Neuronal stem cell (in vitro differentiated cells): ENCODE measurements around the gene PAPOLB.

Source experiments
- DNase-seq: peaks from one replicate; pipeline ENCODE4 v3.0.0-alpha.2; 2013; ENCODE audit warnings: low spot score
- H2AFZ ChIP-seq: one replicate; pipeline ENCODE4 v1.6.1; 2013; ENCODE audit warnings: mild to moderate bottlenecking, low read length, inconsistent platforms
- H2AK5ac ChIP-seq: 2 replicates; pipeline ENCODE4 v1.6.1; 2013; ENCODE audit warnings: low read depth, mild to moderate bottlenecking, inconsistent platforms, low read length, moderate library complexity, mixed read lengths
- H2BK120ac ChIP-seq: 2 replicates; pipeline ENCODE4 v1.6.1; 2013; ENCODE audit warnings: low read depth, mild to moderate bottlenecking, inconsistent platforms, low read length, moderate library complexity, mixed read lengths
- H2BK12ac ChIP-seq: one replicate; pipeline ENCODE4 v1.6.1; 2013; ENCODE audit warnings: low read length, inconsistent platforms
- H2BK15ac ChIP-seq: 2 replicates; pipeline ENCODE4 v1.6.1; 2013; ENCODE audit warnings: mild to moderate bottlenecking, low read length, inconsistent platforms, mixed read lengths
- H2BK5ac ChIP-seq: one replicate; pipeline ENCODE4 v1.6.1; 2013; ENCODE audit warnings: inconsistent platforms, mild to moderate bottlenecking, low read length, moderate library complexity
- H3K14ac ChIP-seq: one replicate; pipeline ENCODE4 v1.6.1; 2013; ENCODE audit warnings: low read length, inconsistent platforms
- H3K18ac ChIP-seq: 2 replicates; pipeline ENCODE4 v1.6.1; 2013; ENCODE audit warnings: low read length, inconsistent platforms
- H3K23ac ChIP-seq: 2 replicates; pipeline ENCODE4 v1.6.1; 2013; ENCODE audit warnings: low read depth, mild to moderate bottlenecking, mixed read lengths, low read length, inconsistent platforms; ENCODE audit not compliant: poor library complexity
- H3K27ac ChIP-seq: replicated peaks from 3 replicates; pipeline ENCODE4 v1.5.1; 2013; ENCODE audit warnings: low read length, inconsistent platforms
- H3K27me3 ChIP-seq, 3 experiments: 2 replicates each; pipeline ENCODE4 v1.6.1; 2013; ENCODE audit warnings: low read length in 3 of 3, mild to moderate bottlenecking in 2 of 3, inconsistent platforms in 1 of 3, low read depth in 1 of 3, mixed read lengths in 1 of 3, moderate library complexity in 1 of 3; ENCODE audit not compliant: control insufficient read depth in 3 of 3, insufficient read depth in 3 of 3
- H3K36me3 ChIP-seq, 2 donors: replicated peaks in 1 of 2; 2 replicates each; pipeline ENCODE4 v1.6.1; 2013; ENCODE audit warnings: low read length in 2 of 2; ENCODE audit not compliant: control insufficient read depth in 2 of 2, insufficient read depth in 2 of 2
- H3K4ac ChIP-seq: 2 replicates; pipeline ENCODE4 v1.6.1; 2013; ENCODE audit warnings: inconsistent platforms, mild to moderate bottlenecking, low read length, moderate library complexity
- H3K4me1 ChIP-seq, 2 donors: 1 replicate in 1 of 2; 2 replicates in 1 of 2; pipeline ENCODE4 v1.6.1; 2013; ENCODE audit warnings: low read length in 2 of 2, low read depth in 1 of 2; ENCODE audit not compliant: control insufficient read depth in 2 of 2, insufficient read depth in 1 of 2
- H3K4me2 ChIP-seq: one replicate; pipeline ENCODE4 v1.6.1; 2013; ENCODE audit warnings: mild to moderate bottlenecking, low read length, inconsistent platforms; ENCODE audit not compliant: insufficient read depth, poor library complexity, severe bottlenecking
- H3K4me3 ChIP-seq, 2 donors: 2 replicates each; pipeline ENCODE4 v1.5.1; 2013; ENCODE audit warnings: low read length in 2 of 2, mild to moderate bottlenecking in 2 of 2, inconsistent platforms in 1 of 2, moderate library complexity in 1 of 2
- H3K79me1 ChIP-seq: one replicate; pipeline ENCODE4 v1.6.1; 2013; ENCODE audit warnings: low read depth, mild to moderate bottlenecking, inconsistent platforms, low read length, moderate library complexity
- H3K9ac ChIP-seq: one replicate; pipeline ENCODE4 v1.6.1; 2013; ENCODE audit warnings: mild to moderate bottlenecking, low read depth, low read length, inconsistent platforms; ENCODE audit not compliant: poor library complexity
- H3K9me3 ChIP-seq, 2 donors: replicated peaks in 1 of 2; 2 replicates each; pipeline versions ENCODE3 to v1.6.1; 2013; ENCODE audit warnings: low read length in 2 of 2, mild to moderate bottlenecking in 2 of 2, inconsistent platforms in 1 of 2, low read depth in 1 of 2, mixed read lengths in 1 of 2, moderate library complexity in 1 of 2; ENCODE audit not compliant: control insufficient read depth in 2 of 2, insufficient read depth in 1 of 2
- H4K8ac ChIP-seq: one replicate; pipeline ENCODE4 v1.6.1; 2013; ENCODE audit warnings: low read depth, mild to moderate bottlenecking, inconsistent platforms, low read length, moderate library complexity
- H4K91ac ChIP-seq: one replicate; pipeline ENCODE4 v1.6.1; 2013; ENCODE audit warnings: low read length, low read depth, mild to moderate bottlenecking, inconsistent platforms; ENCODE audit not compliant: poor library complexity
- WGBS, 2 donors: extraction: QIAGEN DNeasy Blood & Tissue Kit; methylation state at CpG; one replicate each; pipeline ENCODE4 v1.1.7; 2013; ENCODE audit warnings: missing lambda C conversion rate in 2 of 2, mixed read lengths in 1 of 2; ENCODE audit not compliant: insufficient read length in 2 of 2, insufficient replicate concordance in 1 of 2; ENCODE audit errors: extremely low coverage in 2 of 2; 5-methylcytosine and 5-hydroxymethylcytosine counted together

PAPOLB gene

DNA sequence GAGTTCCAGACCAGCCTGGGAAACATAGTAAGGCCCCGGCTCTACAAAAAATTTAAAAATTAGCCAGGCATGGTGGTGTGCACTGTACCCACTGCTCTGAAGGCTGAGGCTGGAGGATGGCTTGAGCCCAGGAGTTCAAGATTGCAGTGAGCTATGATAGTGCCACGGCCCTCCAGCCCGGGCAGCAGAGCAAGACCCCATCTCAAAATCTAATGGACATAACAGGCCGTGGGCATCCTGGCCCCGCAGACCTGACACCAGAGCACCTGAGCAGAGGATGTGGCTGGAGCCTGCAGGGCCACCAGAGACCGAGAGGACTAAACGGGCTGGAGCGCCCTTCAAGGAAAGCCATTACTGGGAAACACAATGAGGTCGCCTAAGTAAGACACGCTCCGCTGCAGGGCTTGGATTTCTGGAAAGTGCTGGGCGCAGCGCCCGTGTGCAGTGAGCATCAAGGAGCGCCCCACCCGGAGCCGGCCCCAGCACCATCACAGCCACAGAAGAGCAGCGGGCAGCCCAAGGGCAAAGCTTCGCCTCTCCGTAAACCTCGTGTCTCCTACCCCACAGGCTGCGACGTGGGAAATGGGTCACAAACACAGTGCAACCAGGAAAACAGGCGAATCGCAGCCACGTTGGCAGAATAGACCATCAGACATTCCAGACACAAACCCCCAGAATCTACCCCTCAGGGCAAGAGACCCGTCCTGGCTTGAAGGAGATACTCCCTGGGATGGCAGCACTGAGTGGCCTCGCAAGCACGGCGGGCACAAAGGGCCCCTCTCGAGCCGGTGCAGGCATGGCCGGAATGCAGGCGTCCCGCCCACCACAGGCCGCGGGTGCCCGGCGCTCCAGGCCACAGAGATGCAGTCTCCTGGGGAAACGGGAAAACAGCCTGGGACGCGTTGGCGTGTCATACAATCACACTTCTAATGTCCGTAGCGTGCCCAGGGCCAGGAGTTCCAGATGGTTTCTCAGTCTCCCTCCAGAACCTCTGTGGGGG, 16.8 kb upstream of the PAPOLB start:
- H3K18ac ChIP-seq: no peak overlapping the region

DNA sequence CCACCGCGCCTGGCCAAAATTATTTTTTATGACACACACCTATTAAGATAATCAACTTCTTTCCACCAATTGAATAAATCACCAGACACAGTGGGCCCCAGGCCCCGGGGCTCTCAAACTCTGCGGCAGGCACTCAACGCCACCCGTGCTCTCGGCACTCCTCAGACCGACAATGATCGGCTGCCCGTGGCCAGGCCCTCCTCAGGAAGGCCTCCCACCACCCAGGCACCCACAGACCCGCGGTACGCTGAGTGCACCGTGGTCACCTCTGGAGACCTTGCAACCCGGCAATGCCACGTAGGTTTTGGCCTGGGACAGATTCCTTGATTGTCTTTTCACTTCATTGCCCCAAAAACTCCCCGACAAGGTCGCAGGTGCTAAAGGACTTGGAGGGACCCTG, 14.8 kb upstream of the PAPOLB start:
- Histone ChIP-seq H4K91ac (no peak overlapping the region), H3K4me1 (peaks cover 3 to 14% of the 10 kb centered on the region in 2 donors), H3K18ac (no peak overlapping the region), H3K4ac (no peak overlapping the region), H3K36me3 (peaks cover 4 to 36% of the 10 kb centered on the region in 2 donors), H4K8ac (no peak overlapping the region), H2BK12ac (no peak overlapping the region), H3K79me1 (no peaks in the 10 kb centered on the region), H2BK15ac (no peak overlapping the region), H3K9ac (no peak overlapping the region), H2AK5ac (no peak overlapping the region), H3K27me3 (no peaks in the 10 kb centered on the region), H3K14ac (no peak overlapping the region), H3K4me2 (no peak overlapping the region), H2AFZ (no peak overlapping the region), H2BK5ac (no peak overlapping the region), H2BK120ac (no peak overlapping the region), H3K9me3 (no peaks in the 10 kb centered on the region), H3K4me3 (no peak overlapping the region), H3K23ac (no peak overlapping the region), H3K27ac (no peak overlapping the region)
- no CpG with 5 or more reads among the region's 18 CpGs for WGBS, 2 donors
- no peak for DNase-seq

More for the DNA sequence above, 16.8 kb upstream of the PAPOLB start:
- H4K91ac ChIP-seq: no peak overlapping the region
- H2BK120ac ChIP-seq: no peak overlapping the region
- H3K9me3 ChIP-seq: no peaks in the 10 kb centered on the region
- H3K4me2 ChIP-seq: no peak overlapping the region
- H3K9ac ChIP-seq: no peak overlapping the region
- no peak overlapping the region for H2BK5ac ChIP-seq
- no peak overlapping the region for H3K14ac ChIP-seq
- no peak overlapping the region for H2AK5ac ChIP-seq
- no peak overlapping the region for H2AFZ ChIP-seq
- no peak overlapping the region for H3K23ac ChIP-seq
- H3K4me3 ChIP-seq: no peak overlapping the region
- H3K79me1 ChIP-seq: no peaks in the 10 kb centered on the region
- peaks cover 5 to 20% of the 10 kb centered on the region in 2 donors for H3K4me1 ChIP-seq
- no peak overlapping the region for H3K4ac ChIP-seq
- no peak overlapping the region for H2BK12ac ChIP-seq
- no peak overlapping the region for H2BK15ac ChIP-seq
- H3K27me3 ChIP-seq: no peaks in the 10 kb centered on the region
- H4K8ac ChIP-seq: no peak overlapping the region
- WGBS, 2 donors: no CpG with 5 or more reads among the region's 45 CpGs
- no peak for DNase-seq
- H3K27ac ChIP-seq: no peak overlapping the region
- peaks cover 2 to 32% of the 10 kb centered on the region in 2 donors for H3K36me3 ChIP-seq

GRCh38 chr7:4875391-4875790, 13.6 kb upstream of the PAPOLB start:
- Histone ChIP-seq H3K4ac (no peak overlapping the region), H2BK12ac (no peak overlapping the region), H3K4me2 (no peak overlapping the region), H3K18ac (peak overlapping the region; percentile 38), H4K8ac (peak overlapping the region; percentile 3), H2BK5ac (no peak overlapping the region), H3K27me3 (no peaks in the 10 kb centered on the region), H2AK5ac (no peak overlapping the region), H3K23ac (no peak overlapping the region), H2BK120ac (no peak overlapping the region), H3K36me3 (peaks cover 4 to 36% of the 10 kb centered on the region in 2 donors), H4K91ac (no peak overlapping the region), H3K79me1 (no peaks in the 10 kb centered on the region), H3K9me3 (no peaks in the 10 kb centered on the region), H3K4me3 (no peak overlapping the region), H3K9ac (no peak overlapping the region), H2AFZ (no peak overlapping the region), H3K4me1 (peaks cover 3 to 12% of the 10 kb centered on the region in 2 donors), H2BK15ac (no peak overlapping the region), H3K27ac (no peak overlapping the region), H3K14ac (peak overlapping the region; percentile 94)
- WGBS, 2 donors: no CpG with 5 or more reads among the region's 15 CpGs
- no peak for DNase-seq
